ENCODE data around the gene FAM110A.
A peak's percentile ranks its signal among the peaks of the same experiment; 100 is the strongest.

Gene FAM110A

DNA sequence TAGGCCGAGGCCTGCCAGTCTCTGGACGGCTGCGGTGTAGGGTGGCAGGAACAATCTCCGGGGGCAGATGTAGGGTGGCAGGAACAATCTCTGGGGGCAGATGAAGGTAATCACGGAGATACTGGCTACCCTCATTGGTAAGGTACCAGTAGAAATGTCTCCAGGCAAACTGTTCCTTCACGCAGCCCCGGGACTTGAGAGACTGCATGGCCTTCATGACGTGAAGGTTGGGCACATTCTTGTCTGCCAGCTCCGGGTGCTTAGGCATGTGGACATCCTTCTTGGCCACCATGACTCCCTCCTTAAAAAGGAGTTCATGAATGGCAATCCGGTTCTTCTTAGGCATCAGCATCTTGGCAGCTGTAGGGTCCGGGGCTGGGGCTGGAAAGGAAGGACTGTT lies 6.1 kb downstream of the FAM110A start:
- Histone ChIP-seq H4K8ac (ENCODE audit: low read depth, low read length) (no peak overlapping the region), H3K18ac (ENCODE audit: low read length) (no peak overlapping the region), H2BK15ac (ENCODE audit: low read length) (no peak overlapping the region), H3K36me3 (replicated peaks in 1 of 2; ENCODE audit: control insufficient read depth in 2 of 2, insufficient read depth in 2 of 2, low read length in 2 of 2) (peaks cover 0 to 2% of the 10 kb centered on the region in 2 donors), H3K4me1 (ENCODE audit: control insufficient read depth in 2 of 2, insufficient read depth in 1 of 2, low read depth in 1 of 2, low read length in 2 of 2) (peaks cover 3 to 10% of the 10 kb centered on the region in 2 donors), H3K27ac (replicated peaks; ENCODE audit: low read length) (no peak overlapping the region), H3K9me3 (replicated peaks in 1 of 2; ENCODE audit: control insufficient read depth in 2 of 2, insufficient read depth in 1 of 2, low read depth in 1 of 2, low read length in 2 of 2) (peaks cover 0 to 2% of the 10 kb centered on the region in 2 donors), H2BK120ac (ENCODE audit: low read depth, low read length) (no peak overlapping the region), H3K4me2 (ENCODE audit: insufficient read depth, low read length, poor library complexity, severe bottlenecking) (no peak overlapping the region), H3K4ac (ENCODE audit: low read length) (no peak overlapping the region), H2BK5ac (ENCODE audit: low read length) (no peak overlapping the region), H3K79me1 (ENCODE audit: low read depth, low read length) (peaks cover 4% of the 10 kb centered on the region), H2AK5ac (ENCODE audit: low read depth, low read length) (no peak overlapping the region), H3K27me3 (ENCODE audit: control insufficient read depth in 3 of 3, insufficient read depth in 3 of 3, low read depth in 1 of 3, low read length in 3 of 3) (peaks cover 7 to 43% (median 16%) of the 10 kb centered on the region in 3 experiments), H3K14ac (ENCODE audit: low read length) (no peak overlapping the region), H2AFZ (ENCODE audit: low read length) (no peak overlapping the region), H2BK12ac (ENCODE audit: low read length) (no peak overlapping the region), H3K4me3 (ENCODE audit: low read length in 2 of 2) (no peak overlapping the region), H3K9ac (ENCODE audit: low read depth, low read length, poor library complexity) (no peak overlapping the region), H3K23ac (ENCODE audit: low read depth, low read length, poor library complexity) (no peak overlapping the region), H4K91ac (ENCODE audit: low read depth, low read length, poor library complexity) (no peak overlapping the region)
- no CpG with 5 or more reads among the region's 11 CpGs for WGBS, 2 donors (ENCODE audit: extremely low coverage in 2 of 2, insufficient read length in 2 of 2, insufficient replicate concordance in 1 of 2)
- DNase-seq (ENCODE audit: low spot score), result no peak

DNA sequence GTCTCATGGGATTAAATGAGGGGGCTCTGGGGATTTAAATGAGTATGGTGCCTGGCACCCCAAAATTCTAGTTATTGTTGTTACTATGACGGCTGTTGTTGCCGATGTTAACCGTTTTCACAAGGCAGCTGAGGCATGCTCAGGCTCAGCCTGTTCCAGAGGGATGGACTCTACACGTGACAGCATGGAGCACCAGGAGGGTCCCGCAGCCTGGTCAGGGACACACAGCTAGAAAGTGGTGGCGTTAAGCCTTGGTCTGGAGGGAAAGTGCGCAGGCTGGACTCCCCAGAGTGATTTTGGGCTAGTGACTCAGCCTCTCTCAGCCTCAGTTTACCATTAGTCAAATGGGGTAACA lies 7.0 kb downstream of the FAM110A start:
- WGBS, 2 donors (ENCODE audit: extremely low coverage in 2 of 2, insufficient read length in 2 of 2, insufficient replicate concordance in 1 of 2), result no CpG with 5 or more reads among the region's 7 CpGs
- Histone ChIP-seq H3K4me3 (ENCODE audit: low read length in 2 of 2) (no peak overlapping the region), H3K36me3 (replicated peaks in 1 of 2; ENCODE audit: control insufficient read depth in 2 of 2, insufficient read depth in 2 of 2, low read length in 2 of 2) (peaks cover 0 to 2% of the 10 kb centered on the region in 2 donors), H2AK5ac (ENCODE audit: low read depth, low read length) (no peak overlapping the region), H3K27me3 (ENCODE audit: control insufficient read depth in 3 of 3, insufficient read depth in 3 of 3, low read depth in 1 of 3, low read length in 3 of 3) (peaks cover 7 to 51% (median 16%) of the 10 kb centered on the region in 3 experiments), H3K9me3 (replicated peaks in 1 of 2; ENCODE audit: control insufficient read depth in 2 of 2, insufficient read depth in 1 of 2, low read depth in 1 of 2, low read length in 2 of 2) (peaks cover 0 to 2% of the 10 kb centered on the region in 2 donors), H4K91ac (ENCODE audit: low read depth, low read length, poor library complexity) (no peak overlapping the region), H4K8ac (ENCODE audit: low read depth, low read length) (peak overlapping the region; percentile 92), H3K14ac (ENCODE audit: low read length) (no peak overlapping the region), H3K27ac (replicated peaks; ENCODE audit: low read length) (no peak overlapping the region), H3K4ac (ENCODE audit: low read length) (no peak overlapping the region), H3K4me1 (ENCODE audit: control insufficient read depth in 2 of 2, insufficient read depth in 1 of 2, low read depth in 1 of 2, low read length in 2 of 2) (peaks cover 7 to 12% of the 10 kb centered on the region in 2 donors), H3K23ac (ENCODE audit: low read depth, low read length, poor library complexity) (no peak overlapping the region), H2BK5ac (ENCODE audit: low read length) (no peak overlapping the region), H3K9ac (ENCODE audit: low read depth, low read length, poor library complexity) (no peak overlapping the region), H2BK15ac (ENCODE audit: low read length) (no peak overlapping the region), H2AFZ (ENCODE audit: low read length) (no peak overlapping the region), H2BK120ac (ENCODE audit: low read depth, low read length) (no peak overlapping the region), H3K18ac (ENCODE audit: low read length) (no peak overlapping the region), H2BK12ac (ENCODE audit: low read length) (no peak overlapping the region), H3K79me1 (ENCODE audit: low read depth, low read length) (peaks cover 2% of the 10 kb centered on the region), H3K4me2 (ENCODE audit: insufficient read depth, low read length, poor library complexity, severe bottlenecking) (no peak overlapping the region)
- no peak for DNase-seq (ENCODE audit: low spot score)

DNA sequence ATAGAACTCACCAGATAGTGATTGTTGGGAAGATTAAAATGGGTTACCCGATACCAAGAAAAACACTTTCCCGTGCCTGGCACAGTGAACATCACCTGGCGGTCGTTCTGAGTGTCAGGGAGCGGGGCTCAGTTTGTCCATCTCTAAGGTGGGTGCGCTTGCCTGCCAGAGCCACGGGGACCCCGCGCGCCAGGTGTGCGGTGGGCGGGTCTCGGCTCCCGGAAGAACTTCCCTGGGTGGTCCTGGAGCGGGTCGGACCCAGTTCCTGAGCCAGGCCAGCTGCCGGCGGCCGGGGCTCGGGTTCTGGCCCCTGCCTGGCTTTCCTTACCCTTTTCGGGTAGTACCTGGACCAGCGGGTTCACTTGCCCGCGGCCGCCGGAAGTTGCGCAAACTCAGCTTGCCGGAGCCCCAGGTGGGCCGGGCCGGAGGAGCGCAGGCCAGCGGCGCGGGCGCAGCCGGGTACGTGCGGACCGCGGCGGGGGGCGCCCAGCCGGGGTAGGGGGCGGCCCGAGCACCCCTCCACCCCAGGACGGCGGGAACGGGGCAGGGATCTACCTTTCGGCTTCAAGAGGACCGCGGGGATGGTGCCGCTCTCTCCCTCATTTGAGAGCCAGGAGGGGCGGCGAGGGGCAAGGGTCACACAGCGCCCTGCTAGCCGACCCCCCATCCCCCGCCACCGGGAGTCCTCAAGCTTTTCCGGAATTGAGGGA lies 7.5 kb downstream of the FAM110A start:
- H2BK12ac ChIP-seq (ENCODE audit: low read length), result no peak overlapping the region
- no peak overlapping the region for H2AK5ac ChIP-seq (ENCODE audit: low read depth, low read length)
- H3K4me3 ChIP-seq (ENCODE audit: low read length in 2 of 2), result peak overlapping the region in 1 of 2 donors; percentile 78
- H4K91ac ChIP-seq (ENCODE audit: low read depth, low read length, poor library complexity), result no peak overlapping the region
- no CpG with 5 or more reads among the region's 59 CpGs for WGBS, 2 donors (ENCODE audit: extremely low coverage in 2 of 2, insufficient read length in 2 of 2, insufficient replicate concordance in 1 of 2)
- no peak for DNase-seq (ENCODE audit: low spot score)
- H2AFZ ChIP-seq (ENCODE audit: low read length), result no peak overlapping the region
- H3K4me2 ChIP-seq (ENCODE audit: insufficient read depth, low read length, poor library complexity, severe bottlenecking), result peak overlapping the region; percentile 88
- H3K18ac ChIP-seq (ENCODE audit: low read length), result peak overlapping the region; percentile 88
- peaks cover 7 to 14% of the 10 kb centered on the region in 2 donors for H3K4me1 ChIP-seq (ENCODE audit: control insufficient read depth in 2 of 2, insufficient read depth in 1 of 2, low read depth in 1 of 2, low read length in 2 of 2)
- H3K79me1 ChIP-seq (ENCODE audit: low read depth, low read length), result no peaks in the 10 kb centered on the region
- no peak overlapping the region for H3K14ac ChIP-seq (ENCODE audit: low read length)
- peaks cover 0 to 2% of the 10 kb centered on the region in 2 donors for H3K36me3 ChIP-seq (replicated peaks in 1 of 2; ENCODE audit: control insufficient read depth in 2 of 2, insufficient read depth in 2 of 2, low read length in 2 of 2)
- H3K27me3 ChIP-seq (ENCODE audit: control insufficient read depth in 3 of 3, insufficient read depth in 3 of 3, low read depth in 1 of 3, low read length in 3 of 3), result peaks cover 7 to 56% (median 16%) of the 10 kb centered on the region in 3 experiments
- H3K27ac ChIP-seq (replicated peaks; ENCODE audit: low read length), result no peak overlapping the region
- H4K8ac ChIP-seq (ENCODE audit: low read depth, low read length), result no peak overlapping the region
- no peak overlapping the region for H3K23ac ChIP-seq (ENCODE audit: low read depth, low read length, poor library complexity)
- H2BK120ac ChIP-seq (ENCODE audit: low read depth, low read length), result no peak overlapping the region
- peak overlapping the region; percentile 78 for H3K9ac ChIP-seq (ENCODE audit: low read depth, low read length, poor library complexity)
- no peak overlapping the region for H3K4ac ChIP-seq (ENCODE audit: low read length)
- no peak overlapping the region for H2BK15ac ChIP-seq (ENCODE audit: low read length)
- H3K9me3 ChIP-seq (replicated peaks in 1 of 2; ENCODE audit: control insufficient read depth in 2 of 2, insufficient read depth in 1 of 2, low read depth in 1 of 2, low read length in 2 of 2), result peaks cover 0 to 2% of the 10 kb centered on the region in 2 donors
- no peak overlapping the region for H2BK5ac ChIP-seq (ENCODE audit: low read length)

DNA sequence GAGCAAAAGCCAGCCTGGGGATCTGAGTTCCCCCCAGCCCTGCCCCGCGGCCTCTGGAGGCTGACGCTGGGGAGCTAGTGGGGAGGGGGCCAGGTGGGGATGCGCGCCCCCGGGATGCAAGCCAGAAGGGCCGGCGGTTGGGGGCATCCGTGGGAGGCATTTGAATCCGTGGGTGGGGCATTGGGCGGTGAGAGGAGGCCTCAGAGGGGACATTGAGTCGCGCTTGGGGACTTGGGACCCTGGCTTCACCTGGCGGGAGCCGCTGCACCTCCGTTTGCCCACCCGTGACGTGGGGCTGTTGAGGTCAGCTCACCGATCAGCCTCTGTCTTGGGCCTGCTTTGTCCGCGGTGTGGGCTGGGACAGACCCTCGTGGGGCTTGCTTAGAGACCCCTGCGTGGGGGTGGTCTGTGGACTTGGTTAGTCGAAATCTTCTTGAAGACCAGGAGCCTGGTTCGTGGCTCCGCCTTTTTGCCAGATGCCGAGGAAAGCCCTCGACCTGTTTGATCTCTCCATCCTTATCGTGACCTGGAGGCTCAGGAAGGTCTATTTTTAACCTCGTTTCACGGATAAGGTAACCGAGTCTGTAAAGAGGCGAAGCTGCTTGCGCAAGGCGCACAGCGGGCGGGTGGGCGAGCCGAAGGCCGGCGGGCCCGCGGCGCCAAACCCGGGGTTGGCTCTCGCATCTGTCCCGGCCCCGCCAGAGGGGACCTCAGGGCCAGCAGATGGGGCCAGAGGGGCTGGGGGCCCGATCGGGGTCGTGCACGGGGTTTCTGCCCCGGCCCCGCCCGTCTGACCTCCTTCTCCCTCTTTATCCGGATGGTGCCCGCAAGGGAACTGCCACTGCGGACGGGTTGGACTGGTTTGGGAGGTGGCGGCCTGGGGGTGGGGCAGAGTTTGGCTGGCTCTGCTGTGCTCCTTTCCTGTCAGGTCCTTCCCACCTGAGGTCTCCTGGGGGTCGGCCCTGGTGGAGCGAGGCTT lies 8.3 kb downstream of the FAM110A start:
- Histone ChIP-seq H3K36me3 (replicated peaks in 1 of 2; ENCODE audit: control insufficient read depth in 2 of 2, insufficient read depth in 2 of 2, low read length in 2 of 2) (peaks cover 0 to 2% of the 10 kb centered on the region in 2 donors), H3K14ac (ENCODE audit: low read length) (no peak overlapping the region), H3K27ac (replicated peaks; ENCODE audit: low read length) (no peak overlapping the region), H3K9me3 (replicated peaks in 1 of 2; ENCODE audit: control insufficient read depth in 2 of 2, insufficient read depth in 1 of 2, low read depth in 1 of 2, low read length in 2 of 2) (peaks cover 0 to 2% of the 10 kb centered on the region in 2 donors), H3K9ac (ENCODE audit: low read depth, low read length, poor library complexity) (peak overlapping the region; percentile 78), H3K4me3 (ENCODE audit: low read length in 2 of 2) (peak overlapping the region in 1 of 2 donors; percentile 78), H3K4me2 (ENCODE audit: insufficient read depth, low read length, poor library complexity, severe bottlenecking) (peak overlapping the region; percentile 88), H3K27me3 (ENCODE audit: control insufficient read depth in 3 of 3, insufficient read depth in 3 of 3, low read depth in 1 of 3, low read length in 3 of 3) (peaks cover 7 to 61% (median 16%) of the 10 kb centered on the region in 3 experiments), H3K23ac (ENCODE audit: low read depth, low read length, poor library complexity) (peak overlapping the region; percentile 3), H2BK120ac (ENCODE audit: low read depth, low read length) (no peak overlapping the region), H4K8ac (ENCODE audit: low read depth, low read length) (no peak overlapping the region), H3K4ac (ENCODE audit: low read length) (no peak overlapping the region), H2AFZ (ENCODE audit: low read length) (peak overlapping the region; percentile 35), H4K91ac (ENCODE audit: low read depth, low read length, poor library complexity) (no peak overlapping the region), H3K18ac (ENCODE audit: low read length) (peak overlapping the region; percentile 88), H2BK5ac (ENCODE audit: low read length) (no peak overlapping the region), H2BK12ac (ENCODE audit: low read length) (no peak overlapping the region), H3K4me1 (ENCODE audit: control insufficient read depth in 2 of 2, insufficient read depth in 1 of 2, low read depth in 1 of 2, low read length in 2 of 2) (peaks cover 7 to 18% of the 10 kb centered on the region in 2 donors), H2AK5ac (ENCODE audit: low read depth, low read length) (no peak overlapping the region), H2BK15ac (ENCODE audit: low read length) (no peak overlapping the region), H3K79me1 (ENCODE audit: low read depth, low read length) (no peaks in the 10 kb centered on the region)
- DNase-seq (ENCODE audit: low spot score), result no peak
- no CpG with 5 or more reads among the region's 62 CpGs for WGBS, 2 donors (ENCODE audit: extremely low coverage in 2 of 2, insufficient read length in 2 of 2, insufficient replicate concordance in 1 of 2)
